Measurements from ENCODE around the gene MRTFB. TPM values are rescaled to one million over a fixed set of nuclear protein-coding genes. Genes with fewer than 3 reads are reported as not detected.

Gene MRTFB
- total RNA-seq, 1 donor from 2014 or later = 12.9 TPM

GRCh38 chr16:14225457-14225856 lies 154.3 kb downstream of the MRTFB start:
- no peak overlapping the region for H3K4me3 ChIP-seq (ENCODE audit: low read depth, low read length)
- DNase-seq (ENCODE audit: low read depth) = no peak
- TF ChIP-seq CTCF (conservative IDR thresholded peaks at IDR 0.05; ENCODE audit: low read depth, low read length) = no peak

- TF ChIP-seq CTCF (conservative IDR thresholded peaks at IDR 0.05; ENCODE audit: low read depth, low read length) = no peak
- DNase-seq (ENCODE audit: low read depth) = no peak
Observed at GRCh38 chr16:14232106-14232864, 161.2 kb downstream of the MRTFB start.

GRCh38 chr16:14236401-14236800 lies 165.3 kb downstream of the MRTFB start:
- H3K4me3 ChIP-seq (ENCODE audit: low read depth, low read length) = no peak overlapping the region
- TF ChIP-seq CTCF (conservative IDR thresholded peaks at IDR 0.05; ENCODE audit: low read depth, low read length) = no peak
- no peak for DNase-seq (ENCODE audit: low read depth)

More at GRCh38 chr16:14232106-14232864, 161.2 kb downstream of the MRTFB start:
- H3K4me3 ChIP-seq (ENCODE audit: low read depth, low read length) = no peak overlapping the region

- TF ChIP-seq CTCF (conservative IDR thresholded peaks at IDR 0.05; ENCODE audit: low read depth, low read length) = no peak
- no peak overlapping the region for H3K4me3 ChIP-seq (ENCODE audit: low read depth, low read length)
- no peak for DNase-seq (ENCODE audit: low read depth)
Observed at GRCh38 chr16:14238756-14239155, 167.6 kb downstream of the MRTFB start.

GRCh38 chr16:14239791-14240190 lies 168.7 kb downstream of the MRTFB start:
- no peak for DNase-seq (ENCODE audit: low read depth)
- TF ChIP-seq CTCF (conservative IDR thresholded peaks at IDR 0.05; ENCODE audit: low read depth, low read length) = no peak
- no peak overlapping the region for H3K4me3 ChIP-seq (ENCODE audit: low read depth, low read length)

GRCh38 chr16:14240219-14240843 lies 169.2 kb downstream of the MRTFB start:
- H3K4me3 ChIP-seq (ENCODE audit: low read depth, low read length) = no peak overlapping the region
- TF ChIP-seq CTCF (conservative IDR thresholded peaks at IDR 0.05; ENCODE audit: low read depth, low read length) = no peak
- DNase-seq (ENCODE audit: low read depth) = no peak

Data from epithelial cell of proximal tubule (primary cell).